GM21786 (cell line): ENCODE results near the gene GNRH2.
"Not testable (repeated sequence)": the region's sequence is repeated elsewhere in the genome, so short reads cannot be mapped to it uniquely, and the experiment has no call there.

Experiments
- ATAC-seq: cut with Tn5 transposase; IDR thresholded peaks from one replicate; pipeline ENCODE4 v1.9.1; 2021; ENCODE audit not compliant: unreplicated experiment

Gene GNRH2

GRCh38 chr20:3041854-3042409 is 1.5 kb upstream of the GNRH2 start:
- ATAC-seq: no peak

DNA sequence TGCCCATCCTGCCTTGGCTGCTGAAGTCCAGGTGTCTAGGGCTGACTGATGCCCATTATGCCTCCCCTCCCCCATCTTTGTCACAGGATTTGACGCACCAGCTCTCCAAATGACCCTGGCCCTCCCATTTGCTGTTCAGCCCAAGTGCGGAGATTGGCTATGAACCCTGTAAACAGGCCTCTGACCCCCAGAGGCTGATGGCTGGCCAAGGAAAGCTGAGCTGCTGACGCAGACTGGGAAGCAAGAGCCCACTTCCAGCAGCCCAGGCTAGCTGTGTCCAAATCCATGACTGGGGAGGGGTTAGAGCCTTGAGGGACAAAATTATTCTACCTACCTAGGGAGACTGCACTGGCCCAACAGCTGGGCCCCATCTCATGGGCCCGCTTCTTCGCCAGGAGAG is 797 bp upstream of the GNRH2 start:
- no peak for ATAC-seq

- ATAC-seq: no peak
Observed at GRCh38 chr20:3044336-3044965, 1.0 kb downstream of the GNRH2 start.

DNA sequence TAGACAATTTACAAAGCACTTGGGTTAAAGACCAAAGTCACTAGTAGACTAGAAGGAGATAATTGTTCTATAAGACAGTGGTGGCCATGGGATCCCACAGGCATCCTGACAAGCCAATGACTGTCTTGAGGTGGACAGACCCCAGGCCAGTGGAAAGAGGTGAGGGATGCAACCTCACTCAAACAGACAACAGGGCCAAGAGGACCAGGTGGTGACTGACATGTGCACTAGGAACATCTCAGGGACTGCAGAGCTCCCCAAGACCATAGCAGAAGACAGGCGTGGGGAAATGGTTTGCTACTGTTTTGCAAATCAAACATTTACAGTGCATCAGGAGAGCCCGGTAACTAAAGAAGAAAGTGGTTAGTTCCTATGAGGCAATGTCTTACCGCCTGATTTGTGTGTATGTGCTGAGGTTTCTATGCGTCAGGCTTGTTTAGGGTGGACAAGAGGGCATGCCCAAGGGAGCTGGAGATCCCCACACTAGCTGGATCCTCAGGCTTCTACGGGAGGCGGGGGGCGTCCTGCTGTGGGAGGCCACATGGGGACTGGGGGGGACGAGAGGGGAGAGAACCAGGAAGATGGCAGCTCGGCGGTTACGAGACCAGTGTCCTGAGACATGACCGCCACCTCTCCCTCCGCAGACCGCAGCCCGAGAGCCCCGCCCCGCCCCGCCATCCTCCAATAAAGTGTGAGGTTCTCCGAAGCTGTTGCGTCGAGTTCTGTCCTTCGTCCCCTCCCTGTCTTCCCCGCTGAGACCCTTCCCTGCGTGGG is 1.8 kb downstream of the GNRH2 start:
- ATAC-seq: peak; percentile 40

- peak; percentile 87 for ATAC-seq
Observed at GRCh38 chr20:3045816-3046676, 2.6 kb downstream of the GNRH2 start, which contains the start of gene MRPS26. MRPS26 (plus strand) TSS chr20:3046052; CDS start chr20:3046069, 17 bp downstream.

DNA sequence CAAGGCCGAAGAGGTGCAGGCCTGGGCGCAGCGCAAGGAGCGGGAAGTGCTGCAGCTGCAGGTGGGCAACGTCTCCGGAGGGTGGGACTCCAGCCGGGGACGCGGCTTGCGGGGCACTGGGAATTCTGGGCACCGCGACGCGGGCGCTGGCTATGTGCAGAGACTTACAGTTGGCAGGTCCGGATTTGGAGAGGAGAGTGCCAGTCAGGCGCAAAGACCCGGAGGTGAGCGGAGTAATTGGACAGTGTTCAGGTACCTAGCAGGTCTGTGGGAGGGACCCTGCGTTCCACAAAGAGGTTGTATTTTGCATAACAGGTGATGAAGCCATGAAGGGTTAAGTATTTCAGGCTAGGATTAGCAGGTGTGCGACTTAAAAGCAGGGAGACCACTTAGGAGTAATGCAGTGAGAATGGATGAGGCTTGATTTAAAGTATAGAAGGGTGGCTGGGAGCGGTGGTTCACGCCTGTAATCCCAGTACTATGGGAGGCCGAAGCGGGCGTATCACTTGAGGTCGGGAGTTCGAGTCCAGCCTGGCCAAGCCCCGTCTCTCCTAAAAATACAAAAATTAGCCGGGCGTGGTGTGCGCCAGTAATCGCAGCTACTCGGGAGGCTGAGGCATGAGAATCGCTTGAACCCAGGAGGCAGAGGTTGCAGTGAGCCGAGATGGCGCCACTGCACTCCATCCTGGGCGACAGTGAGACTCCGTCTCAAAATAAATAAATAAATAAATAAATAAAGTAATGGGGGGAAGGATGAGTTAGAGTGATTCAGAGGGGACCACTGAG is 3.4 kb downstream of the GNRH2 start:
- ATAC-seq: peak; percentile 1

- no peak for ATAC-seq
Observed at GRCh38 chr20:3047486-3048419, 4.3 kb downstream of the GNRH2 start.

- ATAC-seq: no peak
Observed at GRCh38 chr20:3051385-3052019, 8.1 kb downstream of the GNRH2 start.

DNA sequence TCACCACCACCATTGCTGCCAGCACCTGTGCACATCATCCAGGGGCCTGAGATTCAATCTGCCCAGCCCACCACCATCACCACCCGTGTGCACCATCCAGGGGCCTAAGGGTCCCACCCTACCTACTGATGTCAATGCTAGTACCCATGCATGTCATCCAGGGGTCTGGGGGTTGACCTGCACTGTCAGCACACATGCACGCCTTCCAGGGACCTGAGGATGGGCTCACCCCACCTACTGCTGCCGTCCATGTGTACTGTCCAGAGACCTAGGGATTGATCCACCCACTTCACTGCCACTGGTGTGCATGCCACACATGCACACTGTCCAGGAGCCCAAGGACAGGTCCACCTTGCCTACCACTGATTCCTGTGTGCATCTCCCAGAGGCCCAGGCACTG is 16.1 kb downstream of the GNRH2 start:
- no peak for ATAC-seq

GRCh38 chr20:3064119-3064518 is 20.7 kb downstream of the GNRH2 start:
- not testable (repeated sequence) for ATAC-seq

DNA sequence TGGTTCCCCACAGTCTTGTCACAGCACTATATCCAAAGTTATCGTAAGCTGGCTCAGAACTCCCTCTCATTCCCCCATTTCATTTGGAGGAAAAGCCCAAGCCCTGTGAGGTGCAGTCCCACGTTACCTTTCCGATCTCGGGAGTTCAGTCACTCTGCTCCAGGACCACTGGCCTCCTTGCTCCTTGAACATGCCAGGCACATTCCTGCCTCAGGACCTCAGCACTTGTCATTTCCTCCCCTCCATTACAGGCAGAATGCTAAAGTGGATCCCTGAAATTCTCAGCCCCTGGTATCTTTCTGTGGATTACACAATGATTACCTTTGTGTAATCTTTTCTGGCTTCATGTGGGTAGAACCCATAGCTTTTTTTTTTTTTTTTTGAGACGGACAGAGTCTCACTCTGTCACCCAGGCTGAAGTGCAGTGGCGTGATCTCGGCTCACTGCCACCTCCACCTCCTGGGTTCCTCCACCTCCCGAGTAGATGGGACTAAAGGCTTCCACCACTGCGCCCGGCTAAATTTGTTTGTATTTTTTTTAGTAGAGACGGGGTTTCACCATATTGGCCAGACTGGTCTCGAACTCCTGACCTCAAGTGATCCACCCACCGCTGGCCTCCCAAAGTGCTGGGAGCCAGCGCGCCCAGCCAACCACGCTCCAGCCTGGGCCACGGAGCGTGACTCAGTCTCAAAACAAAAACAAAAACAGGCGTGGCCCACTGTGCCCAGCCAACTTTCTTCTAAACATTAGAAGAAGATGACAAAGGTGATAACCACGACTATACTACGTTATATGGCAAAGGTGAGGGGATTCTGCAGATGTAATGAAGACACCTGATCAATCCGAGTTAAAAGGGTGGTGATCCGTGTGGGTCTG is 24.0 kb downstream of the GNRH2 start:
- ATAC-seq: peak; percentile 31

DNA sequence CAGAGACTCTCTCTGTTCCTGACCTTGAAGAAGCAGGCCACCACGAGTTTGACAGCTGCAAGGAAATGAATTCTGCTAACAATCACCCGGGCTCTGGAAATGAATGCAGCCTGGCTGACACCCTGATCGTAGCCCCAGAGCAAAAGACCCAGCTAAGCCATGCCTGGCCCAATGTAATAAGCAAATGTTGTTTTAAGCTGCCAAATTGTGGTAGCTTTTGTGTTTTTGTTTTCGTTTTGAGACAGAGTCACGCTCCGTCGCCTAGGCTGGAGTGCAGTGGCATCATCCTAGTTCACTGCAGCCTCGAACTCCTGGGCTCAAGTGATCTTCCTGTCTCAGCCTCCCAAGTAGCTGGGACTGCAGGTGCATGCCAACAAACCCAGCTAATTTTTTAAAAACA is 24.7 kb downstream of the GNRH2 start:
- ATAC-seq: peak; percentile 56

DNA sequence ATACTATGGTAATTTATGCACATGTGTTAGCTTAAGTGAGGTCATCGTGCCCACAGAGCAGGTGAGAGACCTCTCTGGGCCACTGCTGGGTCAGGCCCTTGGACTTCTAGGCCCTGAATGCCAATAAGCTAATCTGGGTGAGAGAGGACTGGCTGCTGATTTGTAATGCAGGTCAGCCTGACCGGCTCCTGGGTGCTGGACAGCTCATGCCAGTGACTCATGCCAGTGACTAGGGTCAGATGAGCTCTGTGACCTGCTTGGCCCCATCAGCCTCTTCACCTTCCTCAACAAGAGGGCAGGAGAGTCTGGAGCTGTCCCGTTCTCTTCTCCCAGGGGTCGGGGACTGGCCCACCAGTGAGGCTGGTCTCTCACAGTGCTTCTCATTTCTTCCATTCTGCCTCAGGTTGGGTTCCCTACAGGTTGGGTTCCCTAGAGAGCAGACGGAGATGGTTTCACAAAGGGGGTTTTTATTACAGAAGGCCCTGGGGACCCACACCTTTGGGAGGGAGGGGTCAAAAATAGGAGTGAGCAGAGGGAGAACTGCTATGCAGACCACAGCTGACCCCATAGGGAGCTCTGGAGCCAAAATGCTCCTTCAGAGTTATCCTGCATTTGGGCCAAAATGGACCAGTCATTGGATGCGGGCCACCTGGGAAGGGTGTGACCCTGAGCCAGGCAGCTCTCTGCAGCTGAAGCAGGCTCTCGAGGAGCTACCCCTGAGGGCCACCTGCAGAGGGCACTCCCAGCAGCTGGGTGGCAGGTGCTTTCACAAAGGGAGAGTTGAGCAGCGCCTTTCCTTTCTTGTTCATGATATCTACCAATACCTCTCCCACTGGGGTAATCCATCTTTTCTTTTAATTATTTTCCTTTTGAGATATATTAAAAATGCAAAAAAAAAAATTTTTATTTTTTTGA is 25.8 kb downstream of the GNRH2 start:
- no peak for ATAC-seq

DNA sequence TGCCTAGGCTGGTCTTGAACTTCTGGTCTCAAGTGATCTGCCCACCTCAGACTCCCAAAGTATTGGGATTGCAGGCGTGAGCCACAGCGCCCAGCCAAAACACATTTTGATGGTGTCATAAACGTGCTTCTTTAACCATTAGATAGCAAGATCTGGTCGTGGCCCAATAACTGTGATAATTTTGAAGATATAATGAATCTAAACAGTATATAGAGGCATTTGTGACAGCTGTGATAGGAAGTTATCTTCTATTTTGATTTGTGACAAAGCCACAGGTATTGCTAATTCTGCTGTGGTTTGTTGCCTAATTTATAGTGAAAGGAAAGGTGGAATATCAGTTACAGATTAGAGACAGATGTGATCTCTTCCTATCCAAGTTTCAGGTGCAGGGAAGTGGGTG is 27.3 kb downstream of the GNRH2 start:
- no peak for ATAC-seq

- ATAC-seq: no peak
Observed at GRCh38 chr20:3071266-3071609, 27.8 kb downstream of the GNRH2 start.

GRCh38 chr20:3071610-3072529 is 28.4 kb downstream of the GNRH2 start, which contains the start of gene OXT:
OXT (plus strand) TSS chr20:3071620; CDS start chr20:3071656, 36 bp downstream.
- no peak for ATAC-seq
